Measurements from ENCODE around the gene NAP1L4.

NAP1L4 gene

DNA sequence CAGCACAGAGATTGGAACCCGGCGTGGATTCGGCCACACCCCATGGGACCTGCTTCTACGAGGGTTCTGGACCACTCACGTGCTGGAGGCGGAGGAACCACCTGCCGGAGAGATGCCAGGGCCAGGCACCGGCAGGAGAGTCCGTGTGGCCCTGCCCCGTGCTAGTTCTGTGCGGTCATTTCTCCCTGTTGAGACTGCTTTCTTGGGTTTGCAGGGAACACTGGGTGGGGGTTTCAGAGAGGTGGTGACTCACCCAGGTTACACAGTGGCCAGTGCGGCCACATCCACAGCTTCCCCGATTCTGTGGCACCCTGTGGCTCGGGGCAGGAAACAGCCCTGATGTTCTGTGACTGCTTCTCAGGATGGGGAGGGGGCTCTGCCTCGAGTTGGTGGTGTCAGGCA is 59.3 kb downstream of the NAP1L4 start:
- CTCF ChIA-PET = interaction anchor here (0.6 to 1.3 kb wide), 3 partner anchors 11 to 159 kb away, joined by 3 to 5 read pairs (median 3); no protein-coding TSS in a partner anchor
- no peak for TF ChIP-seq CTCF (conservative IDR thresholded peaks at IDR 0.05; ENCODE audit: low read depth)
- POLR2A ChIA-PET (ENCODE audit: low non-redundant PET) = interaction anchor here (0.5 to 1.2 kb wide), 4 partner anchors 30 to 410 kb away, joined by 3 to 6 read pairs (median 4); partner anchors contain the start of gene CDKN1C
- H3K27ac ChIP-seq = peak overlapping the region; percentile 95
- no peak for DNase-seq (ENCODE audit: low spot score)

DNA sequence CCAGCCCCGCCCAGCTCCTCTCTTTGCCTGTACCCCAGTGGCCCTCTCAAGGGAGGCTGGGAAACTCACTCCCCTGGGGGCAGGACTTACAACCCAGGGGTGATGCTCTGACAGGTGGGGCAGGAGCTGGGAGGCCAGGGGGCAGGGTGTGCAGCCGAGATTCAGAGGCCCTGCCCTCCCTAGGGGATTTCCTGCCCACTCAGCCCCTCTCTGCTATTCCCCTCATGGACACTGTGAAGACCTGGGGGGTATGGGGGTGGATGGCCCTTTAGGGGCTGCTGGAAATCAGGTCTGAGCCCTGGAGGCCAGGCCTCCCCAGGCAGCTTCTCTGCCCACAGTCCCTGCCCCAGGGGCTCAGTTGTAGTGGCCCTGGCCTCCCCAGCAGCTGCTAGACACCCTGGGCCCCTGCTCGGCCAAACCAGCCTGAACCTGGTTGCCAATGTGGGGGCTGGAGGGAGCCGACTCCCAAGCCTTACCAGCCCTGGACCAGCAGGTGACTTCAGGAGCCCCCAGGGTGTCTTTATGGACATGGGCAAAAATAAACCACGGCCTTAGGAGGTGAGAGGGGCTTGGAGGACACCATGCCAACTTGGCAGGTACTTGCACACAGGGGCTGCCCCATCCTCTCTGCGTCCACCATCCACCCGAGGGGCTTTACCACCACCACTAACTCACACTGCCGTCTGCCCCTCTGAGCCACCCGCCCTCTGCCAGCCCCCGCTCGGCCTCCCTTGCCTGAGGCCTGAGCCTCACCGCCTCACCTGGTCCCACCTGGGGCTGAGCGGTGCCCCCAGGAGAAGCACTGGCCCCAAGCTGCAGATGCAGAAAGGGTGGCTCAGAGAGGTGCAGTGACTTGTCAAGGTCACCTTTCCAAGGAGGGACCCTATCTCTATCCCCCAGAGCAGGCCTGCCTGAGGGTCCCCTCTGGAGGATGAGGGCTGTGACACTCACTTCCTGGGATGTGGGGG is 60.1 kb downstream of the NAP1L4 start:
- CTCF ChIA-PET = interaction anchor here (0.6 to 2.9 kb wide), 7 partner anchors 7 to 512 kb away, joined by 3 to 16 read pairs (median 3); no protein-coding TSS in a partner anchor

GRCh38 chr11:2931420-2931746 is 60.7 kb downstream of the NAP1L4 start:
- H3K27ac ChIP-seq = peak overlapping the region; percentile 95
- TF ChIP-seq CTCF (conservative IDR thresholded peaks at IDR 0.05; ENCODE audit: low read depth) = no peak
- CTCF ChIA-PET = interaction anchor here (0.6 to 2.9 kb wide), 5 partner anchors 8 to 512 kb away, joined by 3 to 16 read pairs (median 3); no protein-coding TSS in a partner anchor
- POLR2A ChIA-PET (ENCODE audit: low non-redundant PET) = no interaction called here
- no peak for DNase-seq (ENCODE audit: low spot score)

More for the DNA sequence above, 60.1 kb downstream of the NAP1L4 start:
- POLR2A ChIA-PET (ENCODE audit: low non-redundant PET) = no interaction called here
- no peak for DNase-seq (ENCODE audit: low spot score)
- peak overlapping the region; percentile 95 for H3K27ac ChIP-seq
- no peak for TF ChIP-seq CTCF (conservative IDR thresholded peaks at IDR 0.05; ENCODE audit: low read depth)

DNA sequence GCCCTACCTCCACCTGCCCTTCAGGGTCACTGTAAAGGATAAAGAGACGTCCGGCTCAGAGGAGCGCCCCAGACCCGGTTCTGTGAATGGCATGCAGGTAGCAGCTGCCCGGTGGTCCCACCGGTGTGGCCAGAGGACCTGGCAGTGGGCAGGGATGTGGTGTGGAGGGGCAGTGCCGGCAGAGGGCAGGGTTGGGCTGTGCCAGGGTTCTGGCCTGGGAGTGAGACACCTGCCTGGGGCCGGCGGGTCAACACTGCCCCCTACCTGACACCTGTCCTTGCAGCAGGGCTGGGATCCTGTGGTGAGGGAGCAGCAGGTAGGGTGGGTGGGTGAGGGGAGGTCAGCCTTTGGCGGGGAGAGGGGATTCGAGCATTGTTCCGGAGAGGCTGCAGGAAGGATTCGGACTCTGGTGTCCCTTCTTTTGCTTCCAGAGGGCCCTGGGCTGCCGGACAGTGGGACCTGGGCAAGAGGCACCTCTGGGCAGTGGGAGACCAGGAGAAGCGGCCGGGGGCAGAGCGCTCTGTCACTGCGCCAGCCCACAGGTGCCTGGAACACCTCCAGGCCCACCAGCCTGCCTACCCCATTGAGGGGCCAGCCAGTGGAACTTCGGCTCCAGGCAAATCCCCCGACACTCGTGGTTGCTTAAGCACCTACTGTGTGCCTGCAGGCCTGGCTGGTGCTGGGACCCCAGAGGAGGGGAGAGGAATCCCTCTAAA is 61.3 kb downstream of the NAP1L4 start:
- peak; percentile 85 for DNase-seq (ENCODE audit: low spot score)
- ChIA-PET CTCF (interaction anchor here (0.6 to 2.9 kb wide), 17 partner anchors 8 to 511 kb away, joined by 3 to 19 read pairs (median 5); partner anchors contain the start of gene OSBPL5), POLR2A (ENCODE audit: low non-redundant PET) (interaction anchor here (2.1 to 2.7 kb wide), 2 partner anchors 19 to 39 kb away, joined by 10 to 18 read pairs; no protein-coding TSS in a partner anchor)
- H3K27ac ChIP-seq = peak overlapping the region; percentile 95
- peak; percentile 94 for TF ChIP-seq CTCF (conservative IDR thresholded peaks at IDR 0.05; ENCODE audit: low read depth)

GRCh38 chr11:2929950-2930703 is 62.0 kb downstream of the NAP1L4 start:
- peak; percentile 77 for DNase-seq (ENCODE audit: low spot score)

More at GRCh38 chr11:2929950-2930703, 62.0 kb downstream of the NAP1L4 start:
- ChIA-PET POLR2A (ENCODE audit: low non-redundant PET) (interaction anchor here (0.7 to 2.7 kb wide), 3 partner anchors 19 to 38 kb away, joined by 3 to 18 read pairs (median 10); no protein-coding TSS in a partner anchor), CTCF (interaction anchor here (0.6 to 2.9 kb wide), 16 partner anchors 14 to 398 kb away, joined by 3 to 19 read pairs (median 4); partner anchors contain the start of genes CDKN1C and OSBPL5)
- peak overlapping the region; percentile 95 for H3K27ac ChIP-seq
- no peak for TF ChIP-seq CTCF (conservative IDR thresholded peaks at IDR 0.05; ENCODE audit: low read depth)

Measured in RWPE1 (cell line).